ENCODE data around the gene SYK. TPM values are rescaled to one million over a fixed set of nuclear protein-coding genes. Genes with fewer than 3 reads are reported as not detected.

SYK gene
- total RNA-seq, 1 donor = not detected

DNA sequence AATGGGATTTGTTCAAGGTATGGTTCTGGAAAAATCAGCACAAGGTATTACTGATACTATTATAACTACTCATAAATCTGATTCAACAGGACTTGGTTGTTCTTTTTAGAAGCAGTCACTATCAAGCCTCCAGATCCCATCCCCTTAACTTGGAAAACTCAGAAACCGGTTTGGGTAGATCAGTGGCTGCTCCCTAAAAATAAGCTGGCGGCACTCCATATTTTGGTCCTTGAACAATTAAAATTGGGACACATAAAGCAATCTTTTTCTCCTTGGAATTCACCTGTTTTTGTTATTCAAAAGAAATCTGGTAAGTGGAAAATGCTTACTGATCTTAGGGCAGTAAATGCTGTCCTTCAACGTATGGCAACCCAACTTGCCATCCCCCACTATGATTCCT, 104.2 kb downstream of the SYK start:
- DNase-seq (ENCODE audit: low read depth) = no peak
- TF ChIP-seq, protein P1, sequence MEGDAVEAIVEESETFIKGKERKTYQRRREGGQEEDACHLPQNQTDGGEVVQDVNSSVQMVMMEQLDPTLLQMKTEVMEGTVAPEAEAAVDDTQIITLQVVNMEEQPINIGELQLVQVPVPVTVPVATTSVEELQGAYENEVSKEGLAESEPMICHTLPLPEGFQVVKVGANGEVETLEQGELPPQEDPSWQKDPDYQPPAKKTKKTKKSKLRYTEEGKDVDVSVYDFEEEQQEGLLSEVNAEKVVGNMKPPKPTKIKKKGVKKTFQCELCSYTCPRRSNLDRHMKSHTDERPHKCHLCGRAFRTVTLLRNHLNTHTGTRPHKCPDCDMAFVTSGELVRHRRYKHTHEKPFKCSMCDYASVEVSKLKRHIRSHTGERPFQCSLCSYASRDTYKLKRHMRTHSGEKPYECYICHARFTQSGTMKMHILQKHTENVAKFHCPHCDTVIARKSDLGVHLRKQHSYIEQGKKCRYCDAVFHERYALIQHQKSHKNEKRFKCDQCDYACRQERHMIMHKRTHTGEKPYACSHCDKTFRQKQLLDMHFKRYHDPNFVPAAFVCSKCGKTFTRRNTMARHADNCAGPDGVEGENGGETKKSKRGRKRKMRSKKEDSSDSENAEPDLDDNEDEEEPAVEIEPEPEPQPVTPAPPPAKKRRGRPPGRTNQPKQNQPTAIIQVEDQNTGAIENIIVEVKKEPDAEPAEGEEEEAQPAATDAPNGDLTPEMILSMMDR (IDR thresholded peaks at IDR 0.05; ENCODE audit: insufficient read depth, low read length) = no peak
- no peak overlapping the region for H3K4me3 ChIP-seq (ENCODE audit: low read depth, low read length)

DNA sequence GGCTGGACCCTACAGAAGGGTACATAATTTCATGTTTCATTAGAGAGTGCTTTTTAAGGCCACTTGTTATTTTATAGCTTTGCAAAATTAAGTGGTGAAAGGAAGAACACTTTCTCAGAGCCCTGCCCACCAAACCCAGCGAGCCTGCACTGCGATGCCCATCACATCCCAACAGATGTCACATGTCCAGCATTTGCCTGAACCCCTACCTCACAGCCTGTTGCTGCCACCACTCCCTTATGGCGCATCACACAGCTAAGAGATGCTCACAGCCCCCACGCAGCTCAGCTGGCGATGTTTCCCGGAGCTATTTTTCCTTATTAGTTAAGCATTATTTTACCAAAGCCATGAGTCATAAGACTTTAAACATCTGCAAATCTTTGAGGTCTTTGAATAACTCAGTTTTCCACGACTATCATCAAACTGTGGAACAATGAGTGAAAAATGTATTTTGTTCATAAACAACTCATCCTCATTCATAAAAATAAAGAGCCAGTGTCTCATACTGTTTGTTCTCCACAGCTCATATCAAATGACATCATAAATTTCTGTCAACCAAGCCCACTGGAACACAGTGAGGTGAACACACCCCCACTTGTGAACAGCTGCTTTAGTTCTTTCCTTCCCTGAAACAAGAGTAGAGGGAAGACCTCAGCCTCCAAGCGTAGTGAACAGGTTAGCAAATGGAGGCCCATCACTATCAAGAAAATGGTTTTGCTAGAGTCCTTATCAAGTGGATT, 104.9 kb downstream of the SYK start:
- TF ChIP-seq, protein P1 (IDR thresholded peaks at IDR 0.05; ENCODE audit: insufficient read depth, low read length) = no peak

DNA sequence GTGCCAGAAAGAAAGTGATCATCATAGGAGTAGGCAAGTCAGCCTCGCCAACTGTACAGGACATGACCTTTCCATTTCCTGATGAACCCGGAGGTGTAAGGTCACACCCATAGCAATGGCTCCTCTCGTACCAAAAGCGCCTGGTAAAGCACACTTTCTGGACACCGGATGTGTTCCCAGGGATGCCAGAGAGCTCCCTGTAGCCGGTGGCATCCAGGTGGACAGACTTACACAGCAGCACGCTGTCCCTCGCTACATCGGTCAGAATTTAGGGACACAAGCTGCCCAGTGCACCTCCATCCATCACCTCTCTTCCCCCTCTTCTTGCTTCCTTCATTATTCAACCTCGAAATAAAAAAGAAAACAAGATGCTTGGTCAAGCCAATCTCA, 105.4 kb downstream of the SYK start:
- no peak overlapping the region for H3K4me3 ChIP-seq (ENCODE audit: low read depth, low read length)
- no peak for DNase-seq (ENCODE audit: low read depth)
- TF ChIP-seq, protein P1 (IDR thresholded peaks at IDR 0.05; ENCODE audit: insufficient read depth, low read length) = no peak

More for the DNA sequence above, 104.9 kb downstream of the SYK start:
- no peak for DNase-seq (ENCODE audit: low read depth)
- no peak overlapping the region for H3K4me3 ChIP-seq (ENCODE audit: low read depth, low read length)

DNA sequence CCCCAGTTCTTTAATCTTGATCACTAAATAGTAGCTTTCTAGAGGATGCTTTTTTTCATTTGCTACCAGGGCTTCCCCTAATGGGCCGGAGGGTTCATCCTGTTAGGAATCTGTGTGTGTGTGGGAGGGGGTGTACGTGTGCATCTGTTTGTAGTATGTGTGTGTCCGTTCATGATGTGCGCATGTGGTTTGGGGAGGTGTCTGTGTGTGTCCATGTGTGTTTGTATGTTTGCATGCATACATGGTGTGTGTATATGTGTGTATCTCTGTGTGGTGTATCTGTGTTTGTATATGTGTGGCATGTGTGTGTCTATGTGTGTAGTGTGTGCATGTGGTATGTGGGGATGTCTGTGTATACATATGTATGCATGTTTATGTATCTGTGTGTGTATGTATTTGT, 106.2 kb downstream of the SYK start:
- TF ChIP-seq, protein P1 (IDR thresholded peaks at IDR 0.05; ENCODE audit: insufficient read depth, low read length) = no peak
- DNase-seq (ENCODE audit: low read depth) = no peak

DNA sequence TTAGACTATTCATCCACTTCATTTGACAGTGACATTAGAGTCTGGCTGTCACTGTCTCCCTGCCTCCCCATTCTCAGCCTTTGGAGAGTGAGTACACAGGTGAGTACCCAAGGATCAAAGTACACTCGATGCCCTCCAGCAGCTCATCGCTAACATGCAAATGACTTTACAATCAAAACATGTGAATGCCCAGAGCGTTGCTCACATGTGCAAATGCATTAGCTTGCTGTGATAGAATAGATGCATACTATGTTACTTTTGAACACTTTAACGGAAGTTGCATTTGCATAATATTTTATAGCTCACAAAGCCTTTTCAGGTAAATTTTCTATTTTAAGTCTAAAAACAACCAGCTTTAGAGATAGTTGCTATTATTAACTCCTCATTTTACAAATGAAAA, 107.6 kb downstream of the SYK start:
- TF ChIP-seq, protein P1 (IDR thresholded peaks at IDR 0.05; ENCODE audit: insufficient read depth, low read length) = no peak
- H3K4me3 ChIP-seq (ENCODE audit: low read depth, low read length) = no peak overlapping the region
- no peak for DNase-seq (ENCODE audit: low read depth)

More for the DNA sequence above, 106.2 kb downstream of the SYK start:
- H3K4me3 ChIP-seq (ENCODE audit: low read depth, low read length) = no peak overlapping the region

DNA sequence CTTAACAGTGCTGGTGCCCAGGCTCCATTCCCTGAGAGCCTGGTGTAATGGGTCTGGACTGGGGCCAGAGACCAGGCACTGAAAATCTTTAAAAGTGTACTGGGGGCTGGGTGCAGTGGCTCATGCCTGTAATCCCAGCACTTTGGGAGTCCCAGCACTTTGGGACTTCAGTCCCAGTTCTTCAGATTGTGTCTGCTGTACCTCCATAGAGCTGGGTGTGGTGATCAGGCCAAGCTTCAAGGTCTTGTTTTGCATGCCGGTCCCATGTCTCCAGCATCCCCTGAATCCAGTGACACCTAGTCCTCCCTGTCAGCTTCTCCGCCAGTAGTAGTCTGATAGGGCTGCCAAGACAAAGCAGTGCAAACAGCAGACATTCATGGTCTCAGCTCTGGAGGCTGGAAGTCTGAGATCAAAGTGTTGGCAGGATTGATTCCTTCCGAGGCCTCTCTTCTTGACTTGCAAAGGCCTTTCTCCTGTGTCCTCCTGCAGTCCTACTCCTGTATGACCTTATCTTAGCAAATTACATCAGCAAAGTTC, 108.2 kb downstream of the SYK start:
- no peak for DNase-seq (ENCODE audit: low read depth)
- TF ChIP-seq, protein P1 (IDR thresholded peaks at IDR 0.05; ENCODE audit: insufficient read depth, low read length) = no peak
- no peak overlapping the region for H3K4me3 ChIP-seq (ENCODE audit: low read depth, low read length)

Data from fibroblast of the aortic adventitia (primary cell).